Gastrocnemius medialis (tissue), 4 donors: ENCODE results near the gene OR6K3. TPM values are rescaled to one million over a fixed set of nuclear protein-coding genes. Genes with fewer than 3 reads are reported as not detected.

ENCODE experiments used
- ATAC-seq, 2 donors: fragments of 150-250 bp; one replicate each; pipeline ENCODE4 v1.9.1; 2016
- DNase-seq, 2 donors: peaks; one replicate each; pipeline ENCODE4 v3.0.0-alpha.2; 2019
- H3K27ac ChIP-seq, 4 donors: fragments of 200-600 bp; sonication (generic); 1 replicate in 1 of 4; 2 replicates in 3 of 4; pipeline ENCODE4 v1.5.1; 2016 to 2018; ENCODE audit warnings: mild to moderate bottlenecking in 2 of 4, moderate library complexity in 1 of 4
- H3K27me3 ChIP-seq, 3 donors: fragments of 200-600 bp; sonication (generic) in 2 of 3; 1 replicate in 1 of 3; 2 replicates in 2 of 3; pipeline versions ENCODE4 v1.5.1 to v1.6.0; 2016 to 2019; ENCODE audit warnings: mild to moderate bottlenecking in 1 of 3, moderate library complexity in 1 of 3
- H3K36me3 ChIP-seq, 2 donors: fragments of 200-600 bp; sonication (generic) in 1 of 2; one replicate each; pipeline ENCODE4 v1.5.1; 2017 to 2018
- H3K4me1 ChIP-seq, 2 donors: fragments of 200-600 bp; sonication (generic) in 1 of 2; one replicate each; pipeline ENCODE4 v1.5.1; 2016 to 2017; ENCODE audit warnings: mild to moderate bottlenecking in 2 of 2
- H3K4me3 ChIP-seq, 4 donors: fragments of 200-600 bp; sonication (generic) in 3 of 4; 1 replicate in 1 of 4; 2 replicates in 3 of 4; pipeline ENCODE4 v1.5.1; 2016 to 2019; ENCODE audit warnings: mild to moderate bottlenecking in 2 of 4
- H3K9me3 ChIP-seq, 3 donors: fragments of 200-600 bp; sonication (generic) in 2 of 3; 1 replicate in 1 of 3; 2 replicates in 2 of 3; pipeline ENCODE4 v1.5.1; 2016 to 2019
- POLR2A ChIP-seq, 2 donors: fragments of 450-650 bp; IDR thresholded peaks; one replicate each; pipeline ENCODE4 v1.6.1; 2017; ENCODE audit warnings: antibody characterized with exemption in 2 of 2, mild to moderate bottlenecking in 2 of 2, moderate library complexity in 2 of 2
- in situ Hi-C, 4 donors: fragments of 200-750 bp; cut with MboI; loops; one replicate each; pipeline versions ENCODE4 v1.15.0 to v1.8.0; 2017; ENCODE audit warnings: low sequenced_read_pairs in 4 of 4
- intact Hi-C: fragments of 100-400 bp; cut with DNase I; formaldehyde crosslinking; loops from one replicate; pipeline ENCODE4 v1.15.1; 2023; ENCODE audit warnings: low total_unique reads
- total RNA-seq, 4 donors: library from RNA; depleted of rRNA; stranded (reverse); fragments of >200 nt; gene quantifications; one replicate each; pipeline versions ENCODE4 v1.1.0 to v1.2.3, GENCODE V29; 2016
- TF ChIP-seq, protein P1 (sequence below), 5 experiments: fragments of 450-650 bp in 3 of 5; fragments of 200-600 bp in 2 of 5; sonication (generic) in 2 of 5; IDR thresholded peaks in 4 of 5; conservative IDR thresholded peaks in 1 of 5; 1 replicate in 4 of 5; 2 replicates in 1 of 5; pipeline ENCODE4 v1.5.1; 2016 to 2019; ENCODE audit warnings: antibody characterized with exemption in 5 of 5, mild to moderate bottlenecking in 3 of 5, moderate library complexity in 3 of 5

Gene OR6K3
- total RNA-seq, 4 donors from 2014 or later, result not detected

DNA sequence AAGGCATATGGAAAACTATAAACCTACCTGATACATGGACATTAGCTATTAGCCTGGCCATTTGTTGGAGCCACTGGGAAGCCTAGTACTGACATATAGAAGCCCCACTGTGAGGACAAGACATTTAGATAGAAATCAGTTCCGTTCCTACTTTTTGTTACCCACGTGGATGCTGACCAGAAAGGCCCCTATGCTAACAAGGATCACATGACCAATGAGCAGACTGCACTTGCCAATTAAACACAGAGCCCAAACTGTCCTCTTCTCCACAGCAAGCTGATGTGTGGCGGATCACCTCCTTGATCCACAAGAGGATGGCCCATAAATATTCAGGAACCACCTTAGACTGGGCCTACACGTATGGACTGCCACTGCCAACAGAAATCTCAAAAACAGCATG is 11.2 kb upstream of the OR6K3 start:
- no peaks in the 10 kb centered on the region for H3K9me3 ChIP-seq
- TF ChIP-seq, protein P1, sequence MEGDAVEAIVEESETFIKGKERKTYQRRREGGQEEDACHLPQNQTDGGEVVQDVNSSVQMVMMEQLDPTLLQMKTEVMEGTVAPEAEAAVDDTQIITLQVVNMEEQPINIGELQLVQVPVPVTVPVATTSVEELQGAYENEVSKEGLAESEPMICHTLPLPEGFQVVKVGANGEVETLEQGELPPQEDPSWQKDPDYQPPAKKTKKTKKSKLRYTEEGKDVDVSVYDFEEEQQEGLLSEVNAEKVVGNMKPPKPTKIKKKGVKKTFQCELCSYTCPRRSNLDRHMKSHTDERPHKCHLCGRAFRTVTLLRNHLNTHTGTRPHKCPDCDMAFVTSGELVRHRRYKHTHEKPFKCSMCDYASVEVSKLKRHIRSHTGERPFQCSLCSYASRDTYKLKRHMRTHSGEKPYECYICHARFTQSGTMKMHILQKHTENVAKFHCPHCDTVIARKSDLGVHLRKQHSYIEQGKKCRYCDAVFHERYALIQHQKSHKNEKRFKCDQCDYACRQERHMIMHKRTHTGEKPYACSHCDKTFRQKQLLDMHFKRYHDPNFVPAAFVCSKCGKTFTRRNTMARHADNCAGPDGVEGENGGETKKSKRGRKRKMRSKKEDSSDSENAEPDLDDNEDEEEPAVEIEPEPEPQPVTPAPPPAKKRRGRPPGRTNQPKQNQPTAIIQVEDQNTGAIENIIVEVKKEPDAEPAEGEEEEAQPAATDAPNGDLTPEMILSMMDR (IDR thresholded peaks at IDR 0.05 in 4 of 5, conservative IDR thresholded peaks at IDR 0.05 in 1 of 5), result no peak
- no peak for TF ChIP-seq POLR2A (IDR thresholded peaks at IDR 0.05)
- no peaks in the 10 kb centered on the region for H3K27me3 ChIP-seq
- H3K4me1 ChIP-seq, result no peaks in the 10 kb centered on the region
- H3K27ac ChIP-seq, result no peak overlapping the region
- DNase-seq (no peak), ATAC-seq (no peak)
- no peak overlapping the region for H3K4me3 ChIP-seq
- H3K36me3 ChIP-seq, result no peaks in the 10 kb centered on the region
- intact Hi-C loops (no loop called here), in situ Hi-C loops (no loop called here)

DNA sequence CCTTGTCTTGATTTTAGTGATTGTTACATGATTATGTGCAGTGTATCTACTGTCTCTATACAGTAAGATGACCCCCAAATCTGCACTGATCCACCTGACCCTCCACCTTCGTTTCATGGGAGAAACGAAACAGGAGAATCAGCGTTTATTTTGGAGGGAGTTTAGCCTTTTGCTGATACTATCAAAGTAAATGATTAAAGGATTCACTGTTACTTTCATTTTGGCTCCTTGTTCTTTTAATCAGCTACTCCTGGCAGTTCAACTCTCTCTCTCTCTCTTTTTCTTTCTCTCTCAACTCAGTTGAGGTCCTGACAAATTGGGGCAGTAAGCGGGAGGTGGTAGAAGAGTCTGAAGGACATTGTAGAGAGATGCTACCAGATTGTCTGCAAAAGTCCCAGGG is 9.9 kb upstream of the OR6K3 start:
- DNase-seq (no peak), ATAC-seq (no peak)
- in situ Hi-C loops (no loop called here), intact Hi-C loops (no loop called here)
- Histone ChIP-seq H3K4me1 (no peaks in the 10 kb centered on the region), H3K36me3 (no peaks in the 10 kb centered on the region), H3K9me3 (no peaks in the 10 kb centered on the region), H3K27ac (no peak overlapping the region), H3K27me3 (no peaks in the 10 kb centered on the region), H3K4me3 (no peak overlapping the region)
- TF ChIP-seq, protein P1 (IDR thresholded peaks at IDR 0.05 in 4 of 5, conservative IDR thresholded peaks at IDR 0.05 in 1 of 5), result no peak
- no peak for TF ChIP-seq POLR2A (IDR thresholded peaks at IDR 0.05)

- H3K36me3 ChIP-seq, result no peaks in the 10 kb centered on the region
- H3K9me3 ChIP-seq, result no peaks in the 10 kb centered on the region
- DNase-seq (no peak), ATAC-seq (no peak)
- intact Hi-C loops (no loop called here), in situ Hi-C loops (no loop called here)
- TF ChIP-seq, protein P1 (IDR thresholded peaks at IDR 0.05 in 4 of 5, conservative IDR thresholded peaks at IDR 0.05 in 1 of 5), result no peak
- TF ChIP-seq POLR2A (IDR thresholded peaks at IDR 0.05), result no peak
- no peak overlapping the region for H3K27ac ChIP-seq
- no peaks in the 10 kb centered on the region for H3K4me1 ChIP-seq
- H3K4me3 ChIP-seq, result no peak overlapping the region
- H3K27me3 ChIP-seq, result no peaks in the 10 kb centered on the region
Observed at GRCh38 chr1:158728510-158729225, 8.1 kb upstream of the OR6K3 start.

- Histone ChIP-seq H3K4me1 (no peaks in the 10 kb centered on the region), H3K27me3 (no peaks in the 10 kb centered on the region), H3K27ac (no peak overlapping the region), H3K9me3 (no peaks in the 10 kb centered on the region), H3K4me3 (no peak overlapping the region), H3K36me3 (no peaks in the 10 kb centered on the region)
- no peak for ATAC-seq
- in situ Hi-C loops (no loop called here), intact Hi-C loops (no loop called here)
- no peak for TF ChIP-seq POLR2A (IDR thresholded peaks at IDR 0.05)
- TF ChIP-seq, protein P1 (IDR thresholded peaks at IDR 0.05 in 4 of 5, conservative IDR thresholded peaks at IDR 0.05 in 1 of 5), result no peak
- DNase-seq, result no peak
Observed at GRCh38 chr1:158724442-158724841, 3.9 kb upstream of the OR6K3 start.

GRCh38 chr1:158719664-158720063 is 856 bp downstream of the OR6K3 start:
- H3K4me1 ChIP-seq, result no peaks in the 10 kb centered on the region
- H3K36me3 ChIP-seq, result no peaks in the 10 kb centered on the region
- no peaks in the 10 kb centered on the region for H3K27me3 ChIP-seq
- TF ChIP-seq, protein P1 (IDR thresholded peaks at IDR 0.05 in 4 of 5, conservative IDR thresholded peaks at IDR 0.05 in 1 of 5), result no peak
- TF ChIP-seq POLR2A (IDR thresholded peaks at IDR 0.05), result no peak
- H3K9me3 ChIP-seq, result no peaks in the 10 kb centered on the region
- ATAC-seq, result no peak
- in situ Hi-C loops (no loop called here), intact Hi-C loops (no loop called here)
- no peak overlapping the region for H3K4me3 ChIP-seq
- no peak overlapping the region for H3K27ac ChIP-seq
- no peak for DNase-seq
